Measurements from ENCODE around the gene FREM2.

GRCh38 chr13:38850868-38851626, 164.2 kb downstream of the FREM2 start:
- TF ChIP-seq, protein P1, sequence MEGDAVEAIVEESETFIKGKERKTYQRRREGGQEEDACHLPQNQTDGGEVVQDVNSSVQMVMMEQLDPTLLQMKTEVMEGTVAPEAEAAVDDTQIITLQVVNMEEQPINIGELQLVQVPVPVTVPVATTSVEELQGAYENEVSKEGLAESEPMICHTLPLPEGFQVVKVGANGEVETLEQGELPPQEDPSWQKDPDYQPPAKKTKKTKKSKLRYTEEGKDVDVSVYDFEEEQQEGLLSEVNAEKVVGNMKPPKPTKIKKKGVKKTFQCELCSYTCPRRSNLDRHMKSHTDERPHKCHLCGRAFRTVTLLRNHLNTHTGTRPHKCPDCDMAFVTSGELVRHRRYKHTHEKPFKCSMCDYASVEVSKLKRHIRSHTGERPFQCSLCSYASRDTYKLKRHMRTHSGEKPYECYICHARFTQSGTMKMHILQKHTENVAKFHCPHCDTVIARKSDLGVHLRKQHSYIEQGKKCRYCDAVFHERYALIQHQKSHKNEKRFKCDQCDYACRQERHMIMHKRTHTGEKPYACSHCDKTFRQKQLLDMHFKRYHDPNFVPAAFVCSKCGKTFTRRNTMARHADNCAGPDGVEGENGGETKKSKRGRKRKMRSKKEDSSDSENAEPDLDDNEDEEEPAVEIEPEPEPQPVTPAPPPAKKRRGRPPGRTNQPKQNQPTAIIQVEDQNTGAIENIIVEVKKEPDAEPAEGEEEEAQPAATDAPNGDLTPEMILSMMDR (IDR thresholded peaks at IDR 0.05): no peak
- TF ChIP-seq, protein P2, sequence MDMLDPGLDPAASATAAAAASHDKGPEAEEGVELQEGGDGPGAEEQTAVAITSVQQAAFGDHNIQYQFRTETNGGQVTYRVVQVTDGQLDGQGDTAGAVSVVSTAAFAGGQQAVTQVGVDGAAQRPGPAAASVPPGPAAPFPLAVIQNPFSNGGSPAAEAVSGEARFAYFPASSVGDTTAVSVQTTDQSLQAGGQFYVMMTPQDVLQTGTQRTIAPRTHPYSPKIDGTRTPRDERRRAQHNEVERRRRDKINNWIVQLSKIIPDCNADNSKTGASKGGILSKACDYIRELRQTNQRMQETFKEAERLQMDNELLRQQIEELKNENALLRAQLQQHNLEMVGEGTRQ (IDR thresholded peaks at IDR 0.05; ENCODE audit: borderline replicate concordance, low read depth, low read length): no peak
- TF ChIP-seq ZBTB33 (IDR thresholded peaks at IDR 0.05; ENCODE audit: borderline replicate concordance, low read depth): no peak
- TF ChIP-seq, protein P3, sequence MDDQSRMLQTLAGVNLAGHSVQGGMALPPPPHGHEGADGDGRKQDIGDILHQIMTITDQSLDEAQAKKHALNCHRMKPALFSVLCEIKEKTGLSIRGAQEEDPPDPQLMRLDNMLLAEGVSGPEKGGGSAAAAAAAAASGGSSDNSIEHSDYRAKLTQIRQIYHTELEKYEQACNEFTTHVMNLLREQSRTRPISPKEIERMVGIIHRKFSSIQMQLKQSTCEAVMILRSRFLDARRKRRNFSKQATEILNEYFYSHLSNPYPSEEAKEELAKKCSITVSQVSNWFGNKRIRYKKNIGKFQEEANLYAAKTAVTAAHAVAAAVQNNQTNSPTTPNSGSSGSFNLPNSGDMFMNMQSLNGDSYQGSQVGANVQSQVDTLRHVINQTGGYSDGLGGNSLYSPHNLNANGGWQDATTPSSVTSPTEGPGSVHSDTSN (IDR thresholded peaks at IDR 0.05): no peak
- TF ChIP-seq IRF3 (IDR thresholded peaks at IDR 0.05; ENCODE audit: low read depth, low read length): no peak
- no peak for TF ChIP-seq POLR2AphosphoS5 (IDR thresholded peaks at IDR 0.05; ENCODE audit: low read depth, low read length)
